CD4-positive, alpha-beta T cell (primary cell): ENCODE measurements around the gene SLC9A4. TPM values are rescaled to one million over a fixed set of nuclear protein-coding genes. Genes with fewer than 3 reads are reported as not detected.

ENCODE experiments used
- ATAC-seq: fragments of 200-7000 bp; cut with Tn5 transposase; one replicate; pipeline ENCODE4 v1.10.0; 2022; ENCODE audit warnings: mild to moderate bottlenecking; ENCODE audit not compliant: poor library complexity
- CTCF ChIA-PET: fragments of 350-600 bp; sonication (Branson Sonifier 250); formaldehyde crosslinking; loops from one replicate; lab custom pipeline; 2021; ENCODE audit warnings: antibody characterized with exemption, inconsistent platforms; lab: Charles Lee
- POLR2A ChIA-PET: fragments of 350-600 bp; sonication (Branson Sonifier 250); formaldehyde crosslinking; loops from one replicate; lab custom pipeline; 2021; ENCODE audit warnings: antibody characterized with exemption, inconsistent platforms; lab: Charles Lee
- DNase-seq, 14 experiments: peaks; one replicate each; pipeline ENCODE4 v3.0.0-alpha.2; 2013 to 2020; ENCODE audit warnings: mixed read lengths in 2 of 14
- H3K27ac ChIP-seq, 2 donors: one replicate each; pipeline versions ENCODE4 v1.5.1 to v1.7.0; 2013; ENCODE audit warnings: low read length in 2 of 2, low read depth in 1 of 2, mild to moderate bottlenecking in 1 of 2
- H3K27me3 ChIP-seq, 2 experiments: 1 replicate in 1 of 2; 2 replicates in 1 of 2; pipeline versions ENCODE4 v1.6.1 to v1.7.0; 2013; ENCODE audit warnings: low read length in 2 of 2, control low read depth in 1 of 2, mild to moderate bottlenecking in 1 of 2, moderate library complexity in 1 of 2; ENCODE audit not compliant: insufficient read depth in 2 of 2, control insufficient read depth in 1 of 2
- H3K36me3 ChIP-seq: one replicate; pipeline ENCODE4 v1.6.1; 2013; ENCODE audit warnings: low read length, control low read depth; ENCODE audit not compliant: insufficient read depth
- H3K4me1 ChIP-seq: one replicate; pipeline ENCODE4 v1.6.1; 2013; ENCODE audit warnings: low read length, control low read depth; ENCODE audit not compliant: insufficient read depth
- H3K4me3 ChIP-seq: one replicate; pipeline ENCODE4 v1.5.1; 2013; ENCODE audit warnings: mild to moderate bottlenecking, low read length, moderate library complexity
- H3K9me3 ChIP-seq, 2 experiments: 1 replicate in 1 of 2; 2 replicates in 1 of 2; pipeline versions ENCODE4 v1.6.1 to v1.7.0; 2013; ENCODE audit warnings: low read length in 2 of 2, mild to moderate bottlenecking in 2 of 2, control low read depth in 1 of 2, moderate library complexity in 1 of 2; ENCODE audit not compliant: control insufficient read depth in 1 of 2, insufficient read depth in 1 of 2
- H3K27ac Mint-ChIP-seq: one replicate; pipeline ENCODE4 v1.8.0; 2020; ENCODE audit warnings: mixed read lengths
- H3K27me3 Mint-ChIP-seq: one replicate; pipeline ENCODE4 v1.8.0; 2021; ENCODE audit warnings: mixed read lengths
- H3K36me3 Mint-ChIP-seq: one replicate; pipeline ENCODE4 v1.8.0; 2021; ENCODE audit warnings: low read depth, mixed read lengths
- H3K4me1 Mint-ChIP-seq: one replicate; pipeline ENCODE4 v1.8.0; 2021; ENCODE audit warnings: low read depth, mixed read lengths
- H3K4me3 Mint-ChIP-seq: one replicate; pipeline ENCODE4 v1.8.0; 2020; ENCODE audit warnings: mild to moderate bottlenecking, mixed read lengths
- H3K9me3 Mint-ChIP-seq: one replicate; pipeline ENCODE4 v1.8.0; 2020; ENCODE audit warnings: mixed read lengths
- intact Hi-C, 2 experiments: fragments of 100-400 bp; cut with DNase I in 1 of 2; cut with micrococcal nuclease in 1 of 2; formaldehyde crosslinking; loops; one replicate each; pipeline versions ENCODE4 v1.15.1 to v1.9.0; 2023 to 2025; cut with DNase I, micrococcal nuclease
- total RNA-seq, 174 experiments: library from RNA in 2 of 174; stranded (reverse) in 2 of 174; gene quantifications; one replicate each; pipeline ENCODE4 v1.2.3 and lab custom pipeline; 2021 to 2026
- TF ChIP-seq, protein P1 (sequence below): fragments of 200-600 bp; IDR thresholded peaks from one replicate; pipeline ENCODE4 v1.8.0; 2022; ENCODE audit warnings: antibody characterized with exemption, mild to moderate bottlenecking

SLC9A4 gene
- total RNA-seq, 2 experiments from 2014 or later: not detected

DNA sequence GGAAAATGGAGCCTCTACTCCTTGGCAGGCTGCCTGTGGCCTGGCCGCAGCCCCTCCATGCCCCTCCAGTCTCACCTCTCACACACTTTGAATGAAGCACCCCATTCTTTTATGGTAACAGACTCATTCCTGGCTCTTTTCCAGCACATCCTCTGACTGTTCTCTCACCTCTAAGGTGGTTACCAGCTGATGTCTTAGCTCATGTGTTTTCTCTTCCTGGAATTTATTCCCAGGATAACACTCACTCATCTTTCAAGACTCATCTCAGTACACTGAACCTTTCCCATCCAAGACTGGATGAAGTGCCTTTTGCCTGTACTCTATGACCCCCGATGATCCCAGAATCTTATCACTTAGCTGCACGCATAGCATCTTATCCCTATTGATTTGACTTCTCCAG is 50.6 kb downstream of the SLC9A4 start:
- Mint-ChIP-seq H3K27ac (no peak overlapping the region), H3K4me3 (no peak overlapping the region), H3K36me3 (no peaks in the 10 kb centered on the region), H3K27me3 (peaks cover 3% of the 10 kb centered on the region), H3K9me3 (no peaks in the 10 kb centered on the region), H3K4me1 (no peaks in the 10 kb centered on the region)
- Histone ChIP-seq H3K9me3 (no peaks in the 10 kb centered on the region), H3K4me1 (no peaks in the 10 kb centered on the region), H3K36me3 (no peaks in the 10 kb centered on the region), H3K27ac (no peak overlapping the region), H3K27me3 (no peaks in the 10 kb centered on the region), H3K4me3 (no peak overlapping the region)
- ATAC-seq (no peak), DNase-seq (no peak)
- ChIA-PET CTCF (no interaction called here), POLR2A (no interaction called here)
- intact Hi-C loops: loop anchor here in 1 of 2 experiments (5.0 kb wide), 1 partner anchor 179 kb away; no protein-coding TSS in a partner anchor
- TF ChIP-seq, protein P1, sequence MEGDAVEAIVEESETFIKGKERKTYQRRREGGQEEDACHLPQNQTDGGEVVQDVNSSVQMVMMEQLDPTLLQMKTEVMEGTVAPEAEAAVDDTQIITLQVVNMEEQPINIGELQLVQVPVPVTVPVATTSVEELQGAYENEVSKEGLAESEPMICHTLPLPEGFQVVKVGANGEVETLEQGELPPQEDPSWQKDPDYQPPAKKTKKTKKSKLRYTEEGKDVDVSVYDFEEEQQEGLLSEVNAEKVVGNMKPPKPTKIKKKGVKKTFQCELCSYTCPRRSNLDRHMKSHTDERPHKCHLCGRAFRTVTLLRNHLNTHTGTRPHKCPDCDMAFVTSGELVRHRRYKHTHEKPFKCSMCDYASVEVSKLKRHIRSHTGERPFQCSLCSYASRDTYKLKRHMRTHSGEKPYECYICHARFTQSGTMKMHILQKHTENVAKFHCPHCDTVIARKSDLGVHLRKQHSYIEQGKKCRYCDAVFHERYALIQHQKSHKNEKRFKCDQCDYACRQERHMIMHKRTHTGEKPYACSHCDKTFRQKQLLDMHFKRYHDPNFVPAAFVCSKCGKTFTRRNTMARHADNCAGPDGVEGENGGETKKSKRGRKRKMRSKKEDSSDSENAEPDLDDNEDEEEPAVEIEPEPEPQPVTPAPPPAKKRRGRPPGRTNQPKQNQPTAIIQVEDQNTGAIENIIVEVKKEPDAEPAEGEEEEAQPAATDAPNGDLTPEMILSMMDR: no peak

DNA sequence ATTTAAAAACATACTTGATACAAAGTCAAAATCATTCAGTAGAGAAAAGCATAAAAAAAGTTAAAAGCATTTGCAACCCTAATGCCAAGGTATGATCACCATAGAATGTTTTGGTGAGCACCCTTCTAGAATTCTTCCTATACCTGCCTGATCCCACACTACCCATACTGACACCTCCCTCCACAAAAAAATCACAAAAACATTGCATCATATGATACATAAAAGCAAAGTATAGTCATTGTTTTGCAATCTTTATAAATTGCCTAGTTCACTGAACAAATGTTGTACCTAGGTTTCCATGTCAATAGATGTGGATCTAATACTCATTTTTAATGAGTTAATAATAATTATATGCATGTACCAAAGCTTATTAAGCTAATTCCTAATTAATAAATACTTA is 54.1 kb downstream of the SLC9A4 start:
- no peaks in the 10 kb centered on the region for H3K36me3 Mint-ChIP-seq
- TF ChIP-seq, protein P1: no peak
- no peaks in the 10 kb centered on the region for H3K36me3 ChIP-seq
- ChIA-PET POLR2A (no interaction called here), CTCF (no interaction called here)
- H3K4me1 Mint-ChIP-seq: no peaks in the 10 kb centered on the region
- intact Hi-C loops: no loop called here
- H3K27me3 ChIP-seq: peaks cover 0 to 9% of the 10 kb centered on the region in 2 experiments
- no peak overlapping the region for H3K4me3 ChIP-seq
- H3K9me3 Mint-ChIP-seq: no peaks in the 10 kb centered on the region
- no peak for ATAC-seq
- no peak overlapping the region for H3K4me3 Mint-ChIP-seq
- peaks cover 22% of the 10 kb centered on the region for H3K27me3 Mint-ChIP-seq
- no peaks in the 10 kb centered on the region for H3K9me3 ChIP-seq
- no peak overlapping the region for H3K27ac ChIP-seq
- no peaks in the 10 kb centered on the region for H3K4me1 ChIP-seq
- H3K27ac Mint-ChIP-seq: no peak overlapping the region
- no peak for DNase-seq

DNA sequence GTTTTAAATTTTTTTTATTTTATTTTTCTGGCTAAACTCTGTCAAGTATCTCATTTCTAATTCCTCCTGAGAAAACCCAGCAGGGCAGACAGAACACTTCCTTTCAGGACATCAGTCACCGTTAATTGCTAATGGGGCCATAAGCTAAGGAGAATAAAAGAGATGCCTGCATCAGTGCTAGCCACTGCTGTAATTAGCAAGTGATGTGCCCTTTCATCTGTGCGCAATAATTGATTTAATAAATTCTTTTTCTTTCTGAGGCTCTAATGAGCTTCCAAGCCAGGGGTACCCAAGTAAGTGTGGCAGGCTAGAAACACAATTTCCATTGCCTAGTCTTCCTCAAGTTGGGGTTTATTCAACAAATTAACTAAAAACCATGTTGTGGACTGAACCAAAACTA is 65.5 kb downstream of the SLC9A4 start:
- H3K4me1 ChIP-seq: no peaks in the 10 kb centered on the region
- intact Hi-C loops: no loop called here
- no peaks in the 10 kb centered on the region for H3K36me3 ChIP-seq
- CTCF ChIA-PET: no interaction called here
- DNase-seq: no peak
- no peak overlapping the region for H3K4me3 ChIP-seq
- H3K4me1 Mint-ChIP-seq: no peaks in the 10 kb centered on the region
- no peak overlapping the region for H3K27ac Mint-ChIP-seq
- TF ChIP-seq, protein P1: no peak
- peaks cover 0 to 6% of the 10 kb centered on the region in 2 experiments for H3K27me3 ChIP-seq
- no peaks in the 10 kb centered on the region for H3K9me3 Mint-ChIP-seq
- H3K27ac ChIP-seq: no peak overlapping the region
- H3K27me3 Mint-ChIP-seq: peaks cover 13% of the 10 kb centered on the region
- no peaks in the 10 kb centered on the region for H3K9me3 ChIP-seq
- POLR2A ChIA-PET: no interaction called here
- no peak overlapping the region for H3K4me3 Mint-ChIP-seq
- no peak for ATAC-seq
- no peaks in the 10 kb centered on the region for H3K36me3 Mint-ChIP-seq
